Hypothalamus (tissue), 51 donors: ENCODE measurements around the gene FGD2.
"Not testable (repeated sequence)": the region's sequence is repeated elsewhere in the genome, so short reads cannot be mapped to it uniquely, and the experiment has no call there.

Experiments
- DNase-seq, 51 donors: peaks; one replicate each; lab custom pipeline; 2025; lab: John Stamatoyannopoulos, UW

The FGD2 gene

GRCh38 chr6:36986704-36987047 lies 18.8 kb upstream of the FGD2 start:
- no peak for DNase-seq

- no peak for DNase-seq
Measured at GRCh38 chr6:36989264-36989663, 16.2 kb upstream of the FGD2 start.

- not testable (repeated sequence) for DNase-seq
Measured at GRCh38 chr6:36990401-36990800, 15.1 kb upstream of the FGD2 start.

- DNase-seq: peak in 45 of 51 donors; percentile 22 to 92 (median 71)
Measured at GRCh38 chr6:36997811-36998722, 7.4 kb upstream of the FGD2 start.

GRCh38 chr6:36998723-36999038 lies 6.8 kb upstream of the FGD2 start:
- DNase-seq: peak in 5 of 51 donors; percentile 41 to 74 (median 63)

GRCh38 chr6:36999061-36999750 lies 6.2 kb upstream of the FGD2 start:
- DNase-seq: peak in 31 of 51 donors; percentile 15 to 76 (median 51)

GRCh38 chr6:36999751-37000125 lies 5.7 kb upstream of the FGD2 start:
- DNase-seq: no peak

- DNase-seq: no peak
Measured at GRCh38 chr6:37004044-37004980, 1.1 kb upstream of the FGD2 start.

GRCh38 chr6:37005827-37006567 lies 542 bp downstream of the FGD2 start:
- no peak for DNase-seq

GRCh38 chr6:37006793-37007339 lies 1.4 kb downstream of the FGD2 start:
- DNase-seq: no peak

GRCh38 chr6:37007340-37008043 lies 2.0 kb downstream of the FGD2 start:
- peak in 8 of 51 donors; percentile 13 to 33 (median 18) for DNase-seq

GRCh38 chr6:37008484-37009465 lies 3.3 kb downstream of the FGD2 start:
- no peak for DNase-seq

- no peak for DNase-seq
Measured at GRCh38 chr6:37010402-37010892, 5.0 kb downstream of the FGD2 start.

GRCh38 chr6:37011656-37012378 lies 6.4 kb downstream of the FGD2 start:
- no peak for DNase-seq

- DNase-seq: no peak
Measured at GRCh38 chr6:37013516-37014491, 8.3 kb downstream of the FGD2 start.

- DNase-seq: no peak
Measured at GRCh38 chr6:37014667-37015066, 9.2 kb downstream of the FGD2 start.
